Stimulated activated CD4-positive, alpha-beta T cell treated with anti-CD3 and anti-CD28 coated beads, Interleukin-12 subunit alpha, Interleukin-12 subunit beta, amount 100 ng/mL, for 4 hours (primary cell): Measurements from ENCODE around the gene PHF10.
A peak's percentile ranks its signal among the peaks of the same experiment; 100 is the strongest.

Experiments
- DNase-seq: peaks from one replicate; pipeline ENCODE4 v3.0.0-alpha.2; 2020

PHF10 gene

DNA sequence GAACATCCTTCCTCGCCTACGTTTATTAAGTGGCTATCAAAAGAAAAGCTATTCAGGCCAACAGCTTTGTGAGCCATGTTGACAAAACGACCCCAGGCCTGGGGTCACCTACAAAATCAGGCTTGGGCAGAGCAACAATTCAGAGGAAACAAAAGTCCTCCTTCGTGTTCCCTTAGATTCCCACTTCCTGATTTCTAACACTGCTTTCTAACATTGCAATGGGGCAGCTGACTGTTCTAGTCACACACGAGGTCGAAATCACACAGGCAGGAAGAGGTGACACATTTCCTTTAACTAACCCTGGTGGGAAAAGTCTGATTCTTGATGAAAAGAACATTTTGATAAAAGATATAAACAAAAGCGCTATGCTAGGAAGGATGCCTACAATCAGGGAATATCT, 54.4 kb downstream of the PHF10 start:
- DNase-seq, result no peak

DNA sequence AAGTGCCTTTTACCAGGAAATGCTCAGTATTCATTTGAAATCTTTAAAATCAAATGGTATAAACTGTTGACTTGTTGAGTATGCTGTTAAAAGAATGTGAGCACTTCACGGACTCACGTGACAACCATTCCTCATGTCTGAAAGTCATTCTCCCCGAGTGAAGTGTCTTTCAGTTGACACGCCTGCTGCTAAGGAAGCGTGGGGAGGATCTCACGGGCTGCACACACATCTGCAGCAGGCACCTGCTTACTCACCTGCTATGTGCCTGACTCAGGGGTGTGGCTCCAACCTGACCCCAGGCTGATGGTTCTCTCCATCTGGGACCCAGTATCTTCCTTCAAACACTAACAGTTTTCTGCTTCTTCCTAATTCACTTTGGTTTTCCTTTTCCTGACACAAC, 55.2 kb downstream of the PHF10 start:
- no peak for DNase-seq

DNA sequence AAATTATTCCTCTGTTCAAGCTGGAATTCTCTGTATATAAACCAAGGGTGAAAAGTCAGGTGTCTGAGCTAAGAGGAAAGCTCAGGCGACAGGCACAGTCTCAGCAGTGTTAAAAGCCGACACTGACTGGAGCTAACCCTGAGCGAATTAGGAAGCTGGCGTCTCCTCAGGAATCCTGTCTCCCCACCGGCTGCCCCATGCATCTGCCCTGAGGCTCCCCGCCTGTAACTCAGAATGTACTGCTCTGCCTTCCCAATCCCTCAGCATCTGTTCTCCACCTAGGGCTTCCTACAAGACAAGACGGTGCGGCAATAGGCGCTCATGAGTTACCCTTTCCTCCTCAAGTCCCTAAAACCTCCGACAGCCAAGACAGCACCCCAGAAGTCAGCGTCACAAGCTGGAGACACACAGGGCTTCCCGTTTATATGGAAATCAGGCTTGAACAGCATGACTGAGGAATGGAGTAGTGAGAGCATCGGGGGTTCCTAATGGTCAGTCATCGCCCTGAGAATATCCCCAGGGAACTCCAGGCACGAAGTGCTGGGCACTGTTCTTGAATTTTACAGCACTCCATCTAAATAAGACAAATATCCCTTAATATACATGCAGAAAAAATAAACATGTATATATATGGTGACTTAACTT, 56.0 kb downstream of the PHF10 start:
- DNase-seq, result no peak

DNA sequence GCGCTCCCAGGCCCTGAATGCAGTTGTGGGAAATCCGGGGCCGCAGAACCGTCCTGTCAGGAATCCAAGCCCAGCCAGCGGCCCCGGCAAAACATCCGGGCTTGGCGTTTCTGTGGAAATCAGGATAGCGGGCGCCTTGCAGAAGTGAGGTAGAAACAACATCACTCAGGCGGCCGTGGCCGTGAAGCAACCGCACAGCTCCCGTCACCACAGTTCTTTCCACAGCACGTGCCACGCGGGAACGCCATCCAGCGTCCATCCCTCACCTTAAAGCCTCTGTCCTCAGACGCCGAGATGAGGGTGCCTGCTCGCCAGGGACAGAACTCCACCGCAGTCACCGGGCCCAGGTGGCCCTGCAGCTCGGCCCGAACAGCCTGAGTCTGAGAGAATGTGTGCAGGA, 56.6 kb downstream of the PHF10 start:
- DNase-seq, result no peak

DNA sequence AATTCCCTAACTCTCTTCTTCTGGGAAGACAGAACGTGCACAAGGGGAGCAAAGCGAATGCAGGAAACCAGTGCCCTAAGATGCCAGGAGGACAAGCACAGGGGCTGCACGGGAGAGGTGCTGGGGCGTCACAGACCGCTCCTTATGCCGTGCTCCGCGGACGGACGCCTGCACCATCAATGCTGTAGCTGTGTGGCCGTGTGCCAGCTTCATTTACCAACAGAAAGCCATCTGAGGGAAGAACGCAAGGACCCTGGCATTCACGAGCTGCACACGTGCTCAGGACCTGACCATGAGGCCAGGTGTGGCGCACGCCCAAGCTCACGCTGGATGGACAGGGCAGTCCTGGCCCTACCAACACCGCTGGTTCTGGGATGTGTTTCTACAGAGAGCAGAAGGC, 57.9 kb downstream of the PHF10 start:
- DNase-seq, result no peak

DNA sequence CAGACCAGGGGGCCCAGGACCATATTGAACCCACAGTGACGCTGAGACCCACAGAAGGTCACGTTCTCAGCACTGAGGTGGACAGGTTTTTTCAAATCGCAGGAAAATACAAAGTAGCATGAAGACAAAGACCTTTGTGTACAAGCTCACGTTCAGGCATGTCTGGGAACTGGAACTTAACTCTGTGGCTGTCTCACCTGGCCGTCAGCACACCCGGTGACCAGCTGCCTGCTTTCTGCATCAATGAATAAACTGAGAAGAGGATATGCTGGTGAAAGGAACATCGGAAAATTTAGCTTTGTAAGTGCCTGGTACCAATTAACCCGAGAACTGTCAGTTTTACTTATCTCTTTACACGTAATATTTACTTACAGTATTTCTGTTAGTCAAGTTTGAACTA, 59.0 kb downstream of the PHF10 start:
- no peak for DNase-seq

DNA sequence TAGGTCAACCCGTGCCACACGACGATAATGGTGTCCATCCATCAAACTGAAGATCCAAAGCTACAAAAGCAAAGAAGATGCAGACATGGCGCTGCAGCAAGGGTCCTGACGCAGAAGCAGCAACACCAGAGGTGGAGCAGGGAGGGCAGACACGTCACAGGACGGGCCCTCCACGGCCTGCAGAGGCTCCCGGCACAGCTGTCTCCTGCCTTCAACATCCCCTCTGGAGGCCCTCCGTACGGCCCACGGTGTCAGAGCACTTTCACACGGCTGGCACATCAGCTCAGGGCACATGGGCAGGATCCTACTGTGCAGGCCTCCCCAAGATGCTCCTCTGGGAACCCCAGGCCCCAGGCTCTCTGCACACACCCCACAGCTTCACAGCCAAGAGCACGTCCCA, 60.1 kb downstream of the PHF10 start:
- no peak for DNase-seq

DNA sequence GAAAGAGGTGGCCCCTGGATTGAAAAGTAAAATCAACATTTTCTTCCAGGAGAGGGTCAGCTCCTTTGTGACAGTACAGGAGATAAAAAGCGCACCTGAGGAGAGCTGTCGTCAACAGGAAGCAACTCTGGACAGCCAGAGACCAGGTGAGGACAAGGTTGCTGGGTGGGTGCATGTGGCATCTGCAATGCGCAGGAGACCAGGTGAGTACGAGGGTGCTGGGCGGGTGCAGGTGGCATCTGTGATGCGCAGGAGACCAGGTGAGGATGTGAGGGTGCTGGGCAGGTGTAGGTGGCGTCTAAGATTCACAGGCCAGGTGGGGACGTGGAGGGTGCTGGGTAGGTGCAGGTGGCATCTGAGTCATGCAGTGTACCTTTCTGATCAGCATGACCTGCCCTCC, 60.8 kb downstream of the PHF10 start:
- no peak for DNase-seq

DNA sequence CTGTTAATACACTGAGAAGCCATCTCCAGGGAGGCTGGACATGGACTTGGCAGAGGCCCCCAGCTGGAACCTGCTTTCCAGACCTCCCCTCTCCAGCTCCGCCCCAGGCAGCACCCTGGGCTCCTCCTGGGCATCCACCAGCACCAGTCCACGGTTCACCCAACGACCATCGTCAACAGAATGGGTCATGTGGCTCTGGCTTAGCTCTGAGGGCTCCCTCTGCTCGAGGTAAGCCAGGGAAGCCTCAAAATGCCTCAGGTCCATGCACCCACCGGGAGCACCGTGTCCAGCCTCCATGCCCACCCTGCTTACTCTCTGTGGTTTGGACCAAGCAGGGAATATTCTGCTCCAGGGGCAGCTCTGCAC, 62.9 kb downstream of the PHF10 start:
- DNase-seq, result no peak

DNA sequence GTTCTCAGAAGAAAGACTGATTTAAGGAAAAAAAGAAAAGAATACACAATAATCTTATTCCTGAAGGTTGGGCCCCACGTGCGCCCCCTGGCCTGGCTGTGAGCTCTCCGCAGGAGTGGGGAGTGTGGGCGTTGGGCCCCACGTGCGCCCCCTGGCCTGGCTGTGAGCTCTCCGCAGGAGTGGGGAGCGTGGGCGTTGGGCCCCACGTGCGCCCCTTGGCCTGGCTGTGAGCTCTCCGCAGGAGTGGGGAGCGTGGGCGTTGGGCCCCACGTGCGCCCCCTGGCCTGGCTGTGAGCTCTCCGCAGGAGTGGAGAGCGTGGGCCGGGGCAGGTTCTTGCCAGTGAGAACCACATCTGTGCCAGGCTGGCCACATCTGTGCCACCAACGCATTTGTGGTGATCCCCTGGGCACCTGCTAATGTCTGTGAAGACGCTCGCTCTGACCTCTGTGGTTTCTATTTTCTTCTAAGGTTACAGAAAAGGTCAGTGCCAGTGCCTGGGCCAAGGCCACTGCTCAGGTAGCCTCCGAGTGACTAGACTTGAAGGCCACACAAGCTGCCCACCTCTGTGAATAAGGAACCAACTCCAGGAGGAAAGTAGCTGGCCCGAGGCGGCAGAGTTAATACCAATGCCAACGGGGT, 63.4 kb downstream of the PHF10 start:
- DNase-seq, result no peak

DNA sequence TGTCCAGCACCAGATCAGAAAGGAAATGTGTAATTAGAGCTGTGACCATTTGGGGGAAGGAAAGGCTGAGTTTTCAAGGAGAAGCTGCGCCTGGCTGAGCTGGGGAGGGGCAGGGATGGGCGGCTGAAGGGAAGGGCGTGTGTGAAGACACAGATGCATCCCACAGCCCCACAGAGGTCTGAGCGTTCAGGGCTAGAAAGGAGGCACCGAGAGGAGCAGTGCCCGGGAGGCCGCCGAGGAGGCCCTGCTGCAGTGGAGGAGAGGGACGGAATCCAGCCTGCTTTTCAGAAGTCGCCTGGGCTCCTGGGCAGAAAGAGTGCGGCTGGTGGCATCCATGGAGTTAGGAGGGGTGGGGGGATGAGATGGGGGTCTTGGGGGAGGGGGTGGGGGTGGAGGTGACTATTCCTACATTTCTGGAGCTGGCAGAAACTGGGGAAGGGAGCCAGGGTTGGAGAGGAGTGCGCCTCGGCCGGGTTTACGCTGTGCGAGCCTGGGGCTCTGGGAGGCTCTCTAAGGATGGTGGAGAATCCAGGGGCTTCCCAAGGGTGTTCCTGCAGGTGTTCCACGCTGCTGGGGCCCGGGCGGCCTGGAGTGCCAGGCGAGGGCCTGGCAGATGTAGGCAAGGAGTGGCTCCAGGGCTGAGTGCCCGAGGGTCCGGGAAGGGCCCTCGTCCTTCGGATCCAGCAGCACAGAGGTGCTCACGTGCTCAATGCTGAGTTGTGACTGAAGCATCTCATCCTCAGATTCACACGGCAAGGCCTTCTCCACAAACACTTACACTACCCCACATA, 64.3 kb downstream of the PHF10 start:
- no peak for DNase-seq

DNA sequence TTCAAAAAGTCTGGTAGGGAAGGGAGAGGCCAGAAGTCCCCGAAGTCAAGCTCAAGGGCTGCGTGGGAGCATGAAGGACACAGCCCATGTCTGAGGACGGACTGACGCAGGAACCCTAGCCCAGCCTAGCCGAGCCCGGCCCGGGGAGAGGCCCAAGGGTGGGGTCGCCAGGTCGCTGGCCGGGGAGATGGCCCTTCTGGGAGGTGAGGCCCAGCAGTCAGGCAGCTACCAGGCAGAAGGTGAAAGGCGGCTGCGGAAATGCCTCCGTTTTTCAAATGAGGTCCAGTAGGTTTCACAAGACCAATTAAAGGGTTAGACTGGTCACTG, 67.1 kb downstream of the PHF10 start:
- no peak for DNase-seq

DNA sequence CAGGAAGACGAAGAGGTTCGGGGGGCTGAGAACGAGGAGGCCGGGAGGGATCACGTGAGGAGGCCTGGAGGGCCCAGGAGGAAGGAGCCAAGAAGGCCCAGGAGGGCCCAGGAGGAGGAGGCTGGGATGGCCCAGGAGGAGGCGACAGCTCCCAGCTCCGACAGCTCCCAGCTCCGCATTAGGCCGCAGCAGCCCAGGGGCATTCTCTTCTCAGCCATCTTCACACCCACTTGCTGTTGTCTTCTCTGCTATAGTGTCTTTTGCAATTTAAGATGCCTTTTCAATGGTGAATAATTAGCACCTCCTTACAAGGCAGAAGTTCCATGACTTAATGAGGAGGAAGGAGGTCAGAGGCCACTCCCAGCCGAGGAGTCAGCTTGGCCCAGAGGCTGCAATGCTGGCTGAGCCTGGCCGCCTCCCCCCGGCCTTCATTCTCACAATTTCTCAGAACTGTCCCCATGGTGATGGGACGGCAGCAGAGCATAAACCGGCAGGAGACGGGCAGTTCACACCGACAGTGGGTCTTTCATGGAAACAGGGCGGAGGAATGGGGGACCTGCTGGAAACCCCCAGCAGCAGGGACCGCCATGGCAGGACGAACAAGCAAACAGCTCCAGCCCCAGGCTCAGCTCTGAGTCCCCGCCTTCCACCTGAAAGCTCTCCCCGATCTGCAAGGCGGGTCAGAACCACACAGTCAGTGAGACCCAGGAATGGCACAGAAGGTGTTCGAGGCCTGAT, 67.6 kb downstream of the PHF10 start:
- no peak for DNase-seq

DNA sequence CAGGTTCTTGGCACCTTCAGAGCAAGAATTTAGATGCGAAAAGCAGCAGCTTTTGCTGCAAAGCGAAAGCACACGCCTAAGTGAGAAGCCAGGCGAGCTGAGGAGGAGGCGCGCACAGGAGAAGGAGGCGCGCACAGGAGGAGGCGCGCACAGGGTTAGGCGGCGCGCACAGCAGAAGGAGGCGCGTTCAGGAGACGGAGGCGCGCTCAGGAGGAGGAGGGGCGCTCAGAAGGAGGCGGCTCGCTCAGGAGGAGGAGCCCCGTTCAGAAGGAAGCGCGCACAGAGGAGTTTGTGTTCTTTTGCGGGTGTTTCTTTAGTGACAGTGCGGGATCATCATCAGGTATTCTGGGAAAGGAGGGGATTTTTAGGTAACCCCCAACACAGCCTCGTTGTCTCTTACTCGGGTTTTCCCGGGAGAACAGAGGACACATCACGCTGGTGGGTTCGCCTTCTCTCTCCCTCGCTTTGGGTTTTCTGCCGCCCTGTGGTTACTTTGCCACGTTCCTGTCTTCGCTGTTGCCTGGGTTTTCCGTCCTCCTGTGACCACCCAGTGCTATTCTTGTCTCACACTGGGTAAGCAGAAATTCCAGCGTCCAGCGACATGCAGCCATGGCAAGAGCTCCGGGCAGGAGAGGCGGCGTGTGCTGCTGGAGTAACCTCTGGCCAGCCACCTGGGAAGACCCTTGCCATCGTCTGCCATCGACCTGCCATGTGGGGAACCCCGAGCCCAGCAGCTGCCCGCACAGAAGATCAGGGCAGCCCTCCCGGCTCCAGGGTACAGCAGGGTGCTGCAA, 69.5 kb downstream of the PHF10 start:
- peak; percentile 54 for DNase-seq
